Skeletal muscle tissue (tissue), 4 donors: ENCODE results near the gene KCNIP1. TPM values are rescaled to one million over a fixed set of nuclear protein-coding genes. Genes with fewer than 3 reads are reported as not detected.

Experiments
- H3K27ac ChIP-seq: one replicate; pipeline ENCODE4 v1.7.0; 2013; ENCODE audit warnings: mild to moderate bottlenecking, low read depth, low read length, inconsistent platforms
- H3K27me3 ChIP-seq, 3 donors: one replicate each; pipeline ENCODE4 v1.7.0; 2013; ENCODE audit warnings: low read length in 3 of 3; ENCODE audit not compliant: control insufficient read depth in 3 of 3, insufficient read depth in 3 of 3
- H3K36me3 ChIP-seq, 3 donors: one replicate each; pipeline ENCODE4 v1.7.0; 2013; ENCODE audit warnings: low read length in 3 of 3; ENCODE audit not compliant: control insufficient read depth in 3 of 3, insufficient read depth in 3 of 3
- H3K4me1 ChIP-seq, 3 donors: one replicate each; pipeline ENCODE4 v1.7.0; 2013; ENCODE audit warnings: low read length in 3 of 3, mild to moderate bottlenecking in 3 of 3; ENCODE audit not compliant: control insufficient read depth in 3 of 3, insufficient read depth in 3 of 3
- H3K4me3 ChIP-seq, 3 donors: one replicate each; pipeline ENCODE4 v1.7.0; 2013; ENCODE audit warnings: low read length in 3 of 3
- H3K9ac ChIP-seq, 3 donors: one replicate each; pipeline ENCODE4 v1.7.0; 2013; ENCODE audit warnings: low read length in 3 of 3, mild to moderate bottlenecking in 3 of 3, moderate library complexity in 2 of 3, low read depth in 1 of 3
- H3K9me3 ChIP-seq, 3 donors: one replicate each; pipeline ENCODE4 v1.7.0; 2013; ENCODE audit warnings: low read length in 3 of 3; ENCODE audit not compliant: control insufficient read depth in 3 of 3
- total RNA-seq: library from RNA; depleted of rRNA; stranded (reverse); fragments of >200 nt; gene quantifications from one replicate; pipeline ENCODE4 v1.2.3, GENCODE V29; 2014
- donor health status: Osteomylitis.

KCNIP1 gene
- total RNA-seq, 1 donor from 2014 or later, result 4.2 TPM

DNA sequence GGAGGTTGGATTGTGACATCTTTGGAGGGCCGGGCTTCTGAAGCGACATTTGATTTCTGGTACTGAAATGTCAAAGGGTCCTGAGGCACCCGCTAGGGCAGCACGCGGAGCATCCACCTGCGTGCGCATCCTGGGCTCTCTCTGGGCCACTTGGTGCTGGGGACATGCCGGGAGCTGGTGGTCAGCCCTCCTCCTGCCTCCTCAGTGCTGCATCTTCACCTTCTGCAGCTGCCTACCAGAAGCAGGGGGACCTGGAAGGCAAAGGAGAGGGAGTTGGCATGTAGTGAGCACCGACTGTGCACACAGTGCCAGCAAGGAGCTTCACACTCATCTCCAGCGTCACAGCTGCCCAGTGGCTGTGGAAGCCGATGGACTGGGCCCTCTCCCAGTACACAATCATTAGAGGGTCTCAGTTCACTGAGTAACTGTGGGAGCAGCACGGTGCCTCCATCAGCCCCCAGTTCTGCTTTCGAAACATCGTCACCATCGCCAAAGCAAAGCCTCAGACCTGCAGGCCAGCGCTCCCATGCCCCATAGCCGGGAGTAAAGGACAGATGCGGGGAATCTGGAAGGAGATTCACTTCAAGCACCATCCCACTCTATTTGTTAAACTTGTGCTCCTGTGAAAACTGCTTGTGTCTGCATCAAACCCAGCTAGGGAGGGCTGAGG is 138.4 kb downstream of the KCNIP1 start:
- H3K36me3 ChIP-seq, result no peaks in the 10 kb centered on the region
- H3K9me3 ChIP-seq, result no peaks in the 10 kb centered on the region
- H3K27ac ChIP-seq, result no peak overlapping the region
- H3K9ac ChIP-seq, result no peak overlapping the region
- peaks cover 7 to 33% (median 22%) of the 10 kb centered on the region in 3 donors for H3K27me3 ChIP-seq
- peaks cover 0 to 2% (median 0%) of the 10 kb centered on the region in 3 donors for H3K4me1 ChIP-seq
- no peak overlapping the region for H3K4me3 ChIP-seq

DNA sequence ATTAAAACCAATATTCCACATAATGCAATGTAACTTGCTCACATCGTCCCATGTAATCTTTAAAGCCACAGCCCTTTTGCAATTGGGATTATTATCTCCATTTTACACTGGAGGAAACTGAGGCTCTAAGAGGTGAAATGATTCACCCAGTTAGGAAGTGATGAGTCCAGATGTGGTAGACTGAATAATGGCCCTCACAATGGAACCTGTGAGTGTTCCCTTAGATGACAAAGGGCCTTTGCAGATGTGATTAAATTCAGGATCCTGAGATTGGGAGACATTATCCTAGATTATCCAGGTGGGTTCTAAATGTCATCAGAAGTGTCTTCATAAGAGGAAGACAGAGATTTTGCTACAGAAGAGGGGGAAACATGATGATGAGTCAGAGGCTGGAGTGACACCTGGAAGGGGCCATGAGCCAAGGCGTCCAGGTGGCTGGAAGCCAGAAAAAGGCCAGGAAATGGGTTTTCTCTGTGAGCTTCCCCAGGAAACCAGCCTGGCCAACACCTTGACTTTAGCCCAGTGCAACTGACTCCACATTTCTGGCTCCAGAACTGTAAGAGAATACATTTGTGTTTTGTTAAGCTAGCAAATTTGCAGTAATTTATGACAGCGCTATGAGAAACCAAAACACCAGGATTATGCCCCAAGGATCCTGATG is 139.1 kb downstream of the KCNIP1 start:
- Histone ChIP-seq H3K36me3 (no peaks in the 10 kb centered on the region), H3K27ac (no peak overlapping the region), H3K27me3 (peaks cover 7 to 33% (median 19%) of the 10 kb centered on the region in 3 donors), H3K9me3 (no peaks in the 10 kb centered on the region), H3K4me1 (peaks cover 0 to 2% (median 0%) of the 10 kb centered on the region in 3 donors), H3K4me3 (no peak overlapping the region), H3K9ac (no peak overlapping the region)

DNA sequence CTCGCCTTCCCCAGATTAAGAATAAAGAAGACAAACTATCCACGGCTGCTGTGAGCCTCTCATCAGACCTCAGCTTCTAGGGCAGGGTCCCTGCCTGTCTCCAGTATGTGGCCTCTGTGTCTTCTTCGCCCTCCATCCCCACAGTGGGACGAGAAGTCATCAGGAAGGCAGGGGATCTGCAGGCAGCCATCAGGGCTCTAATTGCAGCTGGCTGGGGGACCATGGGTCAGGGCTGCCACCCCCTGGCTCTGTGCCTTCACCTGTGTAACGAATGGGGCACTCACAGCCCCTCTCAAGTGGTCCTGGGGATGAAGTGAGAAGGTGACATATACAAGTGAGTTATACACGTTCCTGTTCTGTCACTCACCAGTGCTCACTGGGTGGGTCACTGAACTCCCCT is 139.8 kb downstream of the KCNIP1 start:
- Histone ChIP-seq H3K36me3 (no peaks in the 10 kb centered on the region), H3K4me3 (no peak overlapping the region), H3K27me3 (peaks cover 7 to 27% (median 12%) of the 10 kb centered on the region in 3 donors), H3K4me1 (peaks cover 0 to under 1% (median 0%) of the 10 kb centered on the region in 3 donors), H3K9me3 (no peaks in the 10 kb centered on the region), H3K9ac (no peak overlapping the region), H3K27ac (no peak overlapping the region)

DNA sequence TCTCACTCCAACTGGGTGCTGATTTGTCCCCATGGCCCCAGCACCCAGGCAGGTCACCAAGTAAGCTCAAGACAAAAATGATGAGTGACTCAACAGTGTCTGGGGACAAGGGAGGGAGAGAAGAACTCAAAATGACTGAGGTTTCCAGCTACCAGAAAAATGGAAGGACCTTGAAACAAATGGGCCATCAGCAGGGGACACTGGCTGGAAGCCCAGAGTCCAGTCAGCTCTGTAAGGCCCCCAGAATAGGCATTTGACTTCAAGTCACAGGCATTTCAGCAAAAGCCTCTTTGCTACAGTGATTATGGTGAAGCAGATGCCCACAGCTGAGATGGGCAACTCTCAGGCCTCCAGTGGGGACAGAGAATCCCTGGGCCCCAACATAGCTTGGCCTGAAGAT is 140.7 kb downstream of the KCNIP1 start:
- peaks cover 5 to 25% (median 7%) of the 10 kb centered on the region in 3 donors for H3K27me3 ChIP-seq
- no peaks in the 10 kb centered on the region for H3K36me3 ChIP-seq
- H3K4me3 ChIP-seq, result no peak overlapping the region
- H3K4me1 ChIP-seq, result no peaks in the 10 kb centered on the region
- H3K27ac ChIP-seq, result no peak overlapping the region
- no peaks in the 10 kb centered on the region for H3K9me3 ChIP-seq
- no peak overlapping the region for H3K9ac ChIP-seq

DNA sequence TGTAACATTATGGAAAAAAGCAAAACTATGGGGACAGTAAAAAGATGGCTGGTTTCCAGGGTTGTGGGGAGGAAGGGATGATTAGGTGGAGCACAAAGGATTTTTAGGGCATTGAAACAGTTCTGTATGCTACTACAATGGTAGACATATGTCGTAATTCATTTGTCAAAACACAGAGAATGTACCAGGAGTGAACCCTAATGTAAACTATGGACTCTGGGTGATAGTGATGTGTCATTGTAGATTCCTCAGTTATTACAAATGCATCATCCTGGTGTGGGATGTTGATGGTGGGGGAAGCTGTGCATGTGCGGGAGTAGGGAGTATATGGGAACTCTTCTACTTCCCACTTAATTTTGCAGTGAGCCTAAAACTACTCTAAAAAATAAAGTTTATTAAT is 144.7 kb downstream of the KCNIP1 start:
- H3K27ac ChIP-seq, result no peak overlapping the region

DNA sequence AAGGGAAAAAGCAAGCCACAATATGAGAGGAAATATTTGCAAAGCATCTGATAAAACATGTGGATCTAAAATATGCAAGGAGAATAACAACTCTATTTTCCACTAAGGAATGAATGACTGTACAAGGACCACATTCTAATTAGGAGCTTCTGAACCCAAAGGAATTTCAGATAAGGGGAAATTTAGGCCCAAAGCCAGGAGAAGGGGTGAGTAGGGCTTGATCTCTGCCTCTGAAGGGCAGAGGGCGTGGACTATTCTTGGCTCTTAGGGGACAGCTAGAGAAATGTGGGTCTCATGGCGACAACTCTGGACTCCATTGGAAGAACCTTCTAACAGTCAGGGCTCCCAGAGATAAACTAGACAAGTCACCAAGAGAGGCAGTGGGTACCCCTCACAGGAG is 147.0 kb downstream of the KCNIP1 start:
- H3K4me3 ChIP-seq, result no peak overlapping the region
- H3K27me3 ChIP-seq, result no peaks in the 10 kb centered on the region
- no peaks in the 10 kb centered on the region for H3K36me3 ChIP-seq
- H3K9ac ChIP-seq, result no peak overlapping the region
- no peak overlapping the region for H3K27ac ChIP-seq
- H3K9me3 ChIP-seq, result no peaks in the 10 kb centered on the region
- no peaks in the 10 kb centered on the region for H3K4me1 ChIP-seq

More for the DNA sequence above, 144.7 kb downstream of the KCNIP1 start:
- Histone ChIP-seq H3K9ac (no peak overlapping the region), H3K9me3 (no peaks in the 10 kb centered on the region), H3K27me3 (peaks cover 0 to 4% (median 3%) of the 10 kb centered on the region in 3 donors), H3K4me1 (no peaks in the 10 kb centered on the region), H3K36me3 (no peaks in the 10 kb centered on the region), H3K4me3 (no peak overlapping the region)

DNA sequence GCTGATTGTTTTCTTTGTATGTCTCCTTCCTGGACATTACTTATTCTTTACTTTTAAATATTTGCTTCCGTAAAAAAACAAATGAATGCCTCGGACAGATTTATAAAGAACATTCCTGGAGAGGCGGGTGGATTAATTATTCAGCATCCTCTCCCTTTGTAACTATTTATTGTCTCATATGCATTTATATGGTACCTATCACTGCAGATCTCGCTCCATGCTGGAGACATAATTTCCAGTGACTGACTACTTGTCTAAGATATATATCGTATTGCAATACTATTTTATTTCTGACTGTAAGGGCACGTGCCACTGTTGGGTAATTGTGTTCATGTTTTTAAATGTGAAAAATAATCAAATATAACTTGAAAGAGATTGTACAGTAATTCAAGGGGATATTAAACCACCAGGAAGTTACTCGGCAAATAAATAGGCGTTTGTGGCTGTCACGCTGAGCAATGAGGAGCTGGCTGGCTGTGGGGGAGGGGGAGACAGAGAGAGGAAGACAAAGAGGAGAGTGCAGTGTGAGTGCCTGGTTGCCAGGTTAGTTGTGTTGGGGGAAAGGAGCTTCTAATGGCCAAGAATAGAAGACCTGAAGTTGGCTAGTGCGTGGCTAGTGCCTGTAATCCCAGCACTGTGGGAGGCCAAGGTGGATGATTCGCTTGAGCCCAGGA is 147.9 kb downstream of the KCNIP1 start:
- Histone ChIP-seq H3K4me1 (no peaks in the 10 kb centered on the region), H3K36me3 (no peaks in the 10 kb centered on the region), H3K9me3 (no peaks in the 10 kb centered on the region), H3K27me3 (no peaks in the 10 kb centered on the region), H3K4me3 (no peak overlapping the region), H3K27ac (no peak overlapping the region), H3K9ac (no peak overlapping the region)

DNA sequence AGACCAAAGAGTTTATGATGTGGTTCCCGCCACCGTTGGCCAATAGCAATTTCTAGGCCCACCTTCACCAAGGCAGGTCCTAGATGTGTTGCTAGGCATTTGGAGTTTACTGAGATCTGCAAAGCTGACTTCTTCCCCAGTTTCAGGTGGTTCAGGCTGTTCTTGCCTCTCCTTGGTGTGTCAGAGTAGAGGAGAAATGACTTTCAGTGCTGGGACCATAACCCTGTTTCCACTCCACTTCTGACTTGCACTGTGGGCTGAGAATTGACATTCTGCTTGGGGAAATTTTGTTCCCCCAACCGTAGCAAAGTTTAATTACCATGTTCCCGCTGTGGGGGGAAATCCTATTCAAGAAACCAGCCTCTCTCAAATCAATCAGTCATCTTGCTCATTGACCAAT is 151.7 kb downstream of the KCNIP1 start:
- Histone ChIP-seq H3K9me3 (no peaks in the 10 kb centered on the region), H3K4me1 (no peaks in the 10 kb centered on the region), H3K36me3 (no peaks in the 10 kb centered on the region), H3K27me3 (peaks cover 0 to 4% (median 4%) of the 10 kb centered on the region in 3 donors), H3K9ac (no peak overlapping the region), H3K27ac (no peak overlapping the region), H3K4me3 (no peak overlapping the region)

DNA sequence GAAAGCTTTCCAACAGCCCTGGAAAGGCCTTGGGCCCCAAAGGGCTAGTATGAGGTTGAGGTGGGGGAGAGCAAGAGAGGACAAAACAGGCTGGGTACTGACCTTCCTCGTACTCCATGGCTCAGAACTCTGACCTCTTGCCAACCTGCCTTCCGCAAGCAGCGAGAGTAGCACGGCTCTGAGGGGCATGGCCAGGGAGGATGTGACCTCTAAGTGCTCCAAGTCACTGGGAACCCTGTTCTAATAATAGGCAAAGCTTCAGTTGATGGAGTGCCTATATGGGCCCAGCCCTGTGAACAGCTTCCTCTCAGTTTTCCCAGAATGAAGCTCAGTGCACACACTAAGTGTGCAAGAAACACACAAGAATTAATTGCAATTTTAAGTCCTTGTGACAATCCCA is 152.1 kb downstream of the KCNIP1 start:
- no peak overlapping the region for H3K9ac ChIP-seq
- no peak overlapping the region for H3K4me3 ChIP-seq
- no peak overlapping the region for H3K27ac ChIP-seq
- H3K36me3 ChIP-seq, result no peaks in the 10 kb centered on the region
- H3K27me3 ChIP-seq, result peaks cover 0 to 4% (median 4%) of the 10 kb centered on the region in 3 donors
- H3K9me3 ChIP-seq, result no peaks in the 10 kb centered on the region
- H3K4me1 ChIP-seq, result no peaks in the 10 kb centered on the region

DNA sequence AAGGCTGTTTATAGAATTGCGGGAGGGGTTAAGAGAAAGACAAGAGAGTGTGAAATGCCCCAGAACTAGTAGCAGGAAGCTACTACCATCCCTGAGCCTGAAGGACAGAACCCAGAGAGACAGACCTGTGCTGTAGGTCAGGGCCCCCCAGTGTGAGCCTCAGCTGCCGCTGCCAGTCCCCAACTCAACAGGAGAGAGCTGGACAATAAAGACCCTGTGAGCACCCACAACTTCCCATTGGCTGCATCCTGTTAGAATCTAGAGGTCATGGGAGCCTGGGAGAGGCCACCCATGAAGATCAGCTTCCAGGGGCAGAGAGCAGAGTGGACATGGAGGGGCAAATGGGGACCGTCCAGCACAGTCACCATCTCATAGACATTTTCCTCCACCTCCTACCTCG is 152.5 kb downstream of the KCNIP1 start:
- Histone ChIP-seq H3K36me3 (no peaks in the 10 kb centered on the region), H3K27ac (no peak overlapping the region), H3K9me3 (no peaks in the 10 kb centered on the region), H3K27me3 (peaks cover 0 to 4% (median 4%) of the 10 kb centered on the region in 3 donors), H3K4me1 (no peaks in the 10 kb centered on the region), H3K9ac (no peak overlapping the region), H3K4me3 (no peak overlapping the region)
